Astrocyte of the hippocampus (primary cell): Measurements from ENCODE around the gene TAOK1.

Experiments
- DNase-seq: peaks from one replicate; pipeline ENCODE4 v3.0.0; 2011; ENCODE audit warnings: low read depth, low spot score

TAOK1 gene

DNA sequence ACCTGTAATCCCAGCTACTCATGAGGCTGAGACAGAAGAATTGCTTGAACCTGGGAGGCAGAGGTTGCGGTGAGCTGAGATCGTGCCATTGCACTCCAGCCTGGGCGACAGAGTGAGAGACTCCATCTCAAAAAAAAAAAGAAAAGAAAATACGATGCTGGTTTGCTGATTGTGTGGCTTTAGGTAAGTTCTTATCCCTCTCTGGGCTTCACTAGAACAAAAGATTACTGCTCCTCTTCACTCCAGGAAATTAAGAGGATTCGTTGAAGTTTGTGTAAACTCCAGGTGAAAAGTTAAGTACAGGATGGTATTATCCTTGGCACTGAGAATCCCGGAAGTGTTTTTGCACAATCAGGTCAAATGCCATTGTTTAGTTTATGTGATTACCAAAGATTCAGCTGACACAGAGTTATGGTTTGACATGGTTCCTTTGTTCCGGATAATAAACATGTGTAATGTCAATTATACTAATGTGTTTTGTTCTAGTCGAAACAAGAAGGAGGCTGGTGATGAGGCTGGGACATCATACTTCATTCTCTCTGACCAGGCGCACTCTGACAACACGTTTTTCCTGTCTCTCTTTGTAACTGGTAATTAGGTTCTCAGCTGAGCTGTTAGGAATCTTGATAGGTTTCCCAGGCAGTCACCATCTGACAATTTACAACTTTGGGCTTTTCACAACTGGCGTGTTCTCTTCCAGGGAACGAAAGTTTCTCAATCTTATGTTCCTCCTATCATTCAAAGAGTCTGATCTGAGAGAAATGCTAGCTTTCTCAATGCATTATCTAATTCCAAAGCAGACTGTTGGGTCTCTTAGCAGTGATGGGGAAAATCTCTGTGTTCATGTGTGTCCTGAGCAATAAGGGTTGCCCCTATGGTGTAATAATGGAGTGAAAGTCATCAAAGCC is 10.8 kb upstream of the TAOK1 start:
- peak; percentile 8 for DNase-seq

- DNase-seq: no peak
Measured at GRCh38 chr17:29383686-29384085, 6.5 kb upstream of the TAOK1 start.

DNA sequence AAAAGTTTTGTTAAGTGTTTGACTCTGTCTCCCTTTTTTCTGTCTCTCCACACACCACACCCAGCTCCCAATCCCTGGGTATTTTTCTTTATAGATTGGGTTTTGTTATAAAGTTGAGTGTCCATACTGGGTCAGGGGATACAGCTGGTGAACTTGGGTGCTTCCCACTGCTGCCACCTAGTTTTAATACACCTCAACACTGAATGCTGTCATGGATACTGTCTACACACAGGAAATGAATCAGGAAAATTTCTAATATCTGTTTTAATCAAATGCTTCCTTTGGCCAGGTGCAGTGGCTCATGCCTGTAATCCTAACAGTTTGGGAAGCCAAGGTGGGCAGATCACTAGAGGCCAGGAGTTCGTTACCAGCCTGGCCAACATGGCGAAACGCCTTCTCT is 5.3 kb upstream of the TAOK1 start:
- DNase-seq: no peak

DNA sequence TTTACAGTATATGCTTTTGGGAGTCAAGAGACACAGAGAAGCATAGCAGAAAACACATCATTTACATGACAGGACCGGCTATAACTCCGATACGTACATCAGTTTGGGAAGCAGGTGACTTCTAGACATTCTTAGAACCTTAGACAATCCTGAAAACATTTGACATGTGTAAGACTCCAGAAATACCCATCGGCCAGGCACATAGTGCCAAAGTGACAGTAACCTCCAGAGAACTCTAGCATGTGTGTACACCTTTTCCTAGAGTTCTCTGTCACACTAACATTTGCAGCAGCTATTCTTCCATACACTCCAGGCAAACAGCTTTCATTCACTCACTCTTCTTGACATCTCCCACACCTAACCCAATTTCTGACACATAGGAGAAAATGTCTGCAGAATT is 3.4 kb upstream of the TAOK1 start:
- no peak for DNase-seq

GRCh38 chr17:29388937-29389336 is 1.2 kb upstream of the TAOK1 start:
- DNase-seq: no peak

- peak; percentile 45 for DNase-seq
Measured at GRCh38 chr17:29390851-29391631, 878 bp downstream of the TAOK1 start.

GRCh38 chr17:29393436-29393835 is 3.3 kb downstream of the TAOK1 start:
- DNase-seq: peak; percentile 14

- no peak for DNase-seq
Measured at GRCh38 chr17:29394761-29395160, 4.6 kb downstream of the TAOK1 start.

DNA sequence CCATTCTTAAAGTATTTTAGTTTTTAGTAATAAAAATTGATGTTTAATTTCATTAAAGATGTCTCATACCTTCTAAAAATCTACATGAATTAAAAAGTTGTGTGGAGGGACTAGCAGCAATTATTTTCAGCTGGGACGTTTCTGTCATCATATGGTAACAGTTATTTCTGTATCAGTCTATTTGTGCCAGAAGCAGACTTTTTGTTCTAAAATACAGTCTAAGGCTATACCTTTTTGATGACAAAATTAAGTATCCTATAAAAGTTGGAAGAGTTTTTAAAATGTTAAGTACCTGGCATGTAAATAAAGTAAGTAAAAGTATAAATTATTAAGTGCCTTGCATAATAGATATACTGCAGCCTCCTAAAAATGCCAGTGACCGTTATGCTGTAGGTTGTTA is 5.9 kb downstream of the TAOK1 start:
- DNase-seq: no peak

- no peak for DNase-seq
Measured at GRCh38 chr17:29399634-29400033, 9.5 kb downstream of the TAOK1 start.

DNA sequence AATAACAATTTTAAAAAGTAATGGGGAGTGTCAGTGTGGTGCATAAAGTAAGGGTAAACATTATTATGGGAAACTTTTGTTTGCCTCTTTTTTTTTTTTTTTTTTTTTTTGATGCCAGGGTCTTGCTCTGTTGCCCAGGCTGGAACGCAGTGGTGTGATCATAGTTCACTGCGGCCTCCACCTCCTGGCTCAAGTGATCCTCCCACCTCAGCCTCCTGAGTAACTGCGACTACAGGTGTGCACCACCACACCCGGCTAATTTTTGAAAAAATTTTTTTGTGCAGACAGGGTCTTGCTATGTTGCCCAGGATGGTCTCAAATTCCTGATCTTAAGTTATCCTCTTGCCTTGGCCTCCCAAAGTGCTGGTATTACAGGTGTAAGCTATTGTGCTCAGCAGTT is 10.7 kb downstream of the TAOK1 start:
- DNase-seq: no peak

DNA sequence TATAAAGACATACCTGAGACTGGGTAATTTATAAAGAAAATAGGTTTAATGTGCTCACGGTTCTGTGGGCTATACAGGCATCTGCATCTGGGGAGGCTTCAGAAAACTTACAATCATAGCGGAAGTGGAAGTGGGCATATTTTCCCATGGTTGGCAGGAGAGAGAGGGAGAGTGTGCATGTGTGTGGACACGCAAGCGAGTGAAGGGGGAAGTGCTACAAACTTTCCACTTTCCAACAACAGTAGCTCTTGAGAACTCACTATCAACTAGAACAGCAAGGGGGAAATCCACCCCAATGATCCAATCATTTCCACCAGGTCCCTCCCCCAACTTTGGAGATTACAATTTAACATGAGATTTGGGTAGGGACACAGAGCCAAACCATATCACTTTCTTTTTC is 11.1 kb downstream of the TAOK1 start:
- DNase-seq: no peak

DNA sequence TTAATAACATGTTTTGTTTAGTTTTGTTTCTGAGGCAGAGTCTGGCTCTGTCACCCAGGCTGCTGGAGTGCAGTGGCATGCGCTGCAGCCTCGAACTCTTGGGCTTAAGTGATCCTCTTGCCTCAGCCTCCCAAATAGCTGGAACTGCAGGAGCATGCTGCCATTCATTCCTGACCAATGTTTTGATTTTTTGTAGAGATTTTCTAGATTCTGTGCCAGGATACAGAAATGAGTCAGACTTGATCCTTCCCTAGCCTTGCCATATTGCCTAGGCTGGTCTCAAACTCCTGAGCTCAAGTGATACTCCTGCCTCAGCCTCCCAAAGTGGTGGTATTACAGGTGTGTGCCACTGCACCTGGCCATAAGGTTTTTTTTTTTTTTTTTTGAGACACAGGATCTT is 17.7 kb downstream of the TAOK1 start:
- DNase-seq: peak; percentile 19

DNA sequence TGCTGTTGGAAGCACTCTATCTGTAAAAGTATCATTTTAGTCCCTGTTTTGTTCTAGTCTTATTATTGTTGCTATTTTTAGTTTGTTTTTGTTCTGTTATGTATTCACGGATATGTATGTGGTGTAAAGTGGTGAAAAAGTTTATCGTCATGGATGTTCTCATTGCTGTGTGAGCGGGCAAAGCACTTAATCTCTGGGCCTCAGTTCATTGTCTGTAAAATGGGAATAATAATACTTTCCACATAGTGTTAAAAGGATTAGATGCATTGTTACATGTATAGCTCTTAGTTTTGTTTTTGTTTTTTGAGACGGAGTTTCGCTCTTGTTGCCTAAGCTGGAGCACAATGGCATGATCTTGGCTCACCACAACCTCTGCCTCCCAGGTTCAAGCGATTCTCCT is 19.8 kb downstream of the TAOK1 start:
- no peak for DNase-seq

DNA sequence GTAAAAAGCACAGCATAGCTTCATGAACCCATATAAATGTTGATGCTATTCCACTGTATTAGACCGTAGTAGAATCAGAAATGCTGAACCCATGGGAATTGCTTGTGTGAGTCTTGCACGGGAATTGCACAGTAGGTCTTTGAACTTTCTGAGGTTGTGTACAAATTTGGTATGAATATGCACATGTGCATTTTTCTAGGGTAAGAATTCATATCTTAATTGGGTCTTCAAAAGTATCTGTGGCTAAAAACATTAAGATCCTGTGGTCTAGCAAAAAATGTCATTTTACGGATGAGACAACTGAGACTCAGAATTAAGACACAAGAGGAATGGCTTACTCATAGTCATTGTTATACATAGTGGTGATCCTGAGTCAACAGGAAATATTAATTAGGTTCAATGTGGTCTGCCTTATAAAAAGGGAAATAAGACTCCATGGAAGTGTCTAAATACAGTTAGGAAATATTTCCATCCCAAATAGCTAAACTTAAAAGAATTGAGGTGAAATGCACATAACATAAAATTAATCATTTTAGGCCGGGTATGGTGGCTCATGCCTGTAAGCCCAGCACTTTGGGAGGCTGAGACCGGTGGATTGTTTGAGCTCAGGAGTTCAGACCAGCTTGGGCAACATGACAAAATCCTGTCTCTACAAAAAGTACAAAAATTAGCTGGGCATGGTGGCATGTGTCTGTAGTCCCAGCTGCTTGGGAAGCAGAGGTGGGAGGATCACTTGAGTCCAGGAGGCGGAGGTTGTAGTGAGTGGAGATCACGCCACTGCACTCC is 22.8 kb downstream of the TAOK1 start:
- DNase-seq: peak; percentile 58

DNA sequence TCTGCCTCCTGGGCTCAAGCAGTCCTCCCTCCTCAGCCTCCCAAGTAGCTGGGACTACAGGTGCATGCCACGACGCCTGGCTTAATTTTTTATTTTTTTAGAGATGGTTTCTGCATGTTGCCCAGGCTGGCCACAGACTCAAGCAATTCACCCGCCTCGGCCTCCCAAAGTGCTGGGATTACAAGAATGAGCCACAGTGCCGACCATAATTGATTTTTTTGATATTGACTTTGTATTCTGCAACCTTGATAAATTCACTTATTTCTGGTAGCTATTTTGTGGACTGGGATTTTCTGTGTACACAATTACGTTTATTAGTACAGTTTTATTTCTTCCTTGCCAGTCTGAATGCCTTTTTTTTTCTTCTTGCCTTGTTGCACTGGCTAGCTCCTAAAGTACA is 30.0 kb downstream of the TAOK1 start:
- DNase-seq: no peak

DNA sequence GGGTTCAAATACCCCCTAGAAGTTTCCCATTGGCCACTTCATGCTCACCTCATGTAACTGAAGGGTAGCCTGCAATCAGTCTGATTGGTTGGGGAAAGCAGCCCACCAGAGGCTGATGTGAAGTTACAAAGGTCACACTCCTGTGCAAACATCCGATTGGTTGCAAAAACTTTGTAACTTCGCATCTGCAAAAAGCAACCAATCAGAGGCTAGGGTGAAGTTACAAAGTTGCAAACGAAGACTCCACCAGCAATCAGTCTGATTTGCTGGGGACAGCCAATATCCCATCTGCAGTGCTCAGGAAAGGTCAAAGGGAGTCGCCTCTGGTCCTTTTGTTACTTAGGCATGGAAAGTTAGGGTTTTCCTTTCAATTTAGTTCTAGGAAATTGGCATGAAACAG is 40.1 kb downstream of the TAOK1 start:
- no peak for DNase-seq

GRCh38 chr17:29433541-29433940 is 43.4 kb downstream of the TAOK1 start:
- DNase-seq: no peak

DNA sequence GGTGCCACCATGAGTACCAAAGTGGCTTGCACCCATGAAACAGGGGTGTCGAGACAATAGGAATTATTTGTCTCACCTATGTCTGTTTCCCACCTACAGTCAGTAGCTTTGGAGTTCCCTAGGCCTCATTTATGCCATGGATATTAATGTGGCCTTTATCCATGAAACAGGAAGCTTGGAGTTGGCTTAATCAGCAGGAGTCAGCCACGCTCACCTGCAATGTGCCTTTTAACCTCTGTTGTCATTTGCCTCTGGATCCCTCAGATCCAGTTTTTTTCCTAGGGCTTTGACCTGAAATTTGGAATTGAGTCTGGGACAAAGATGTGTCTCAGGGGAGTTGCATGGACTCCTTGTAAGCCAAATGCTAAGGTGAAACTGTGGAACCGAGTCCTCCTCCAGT is 44.4 kb downstream of the TAOK1 start:
- no peak for DNase-seq

DNA sequence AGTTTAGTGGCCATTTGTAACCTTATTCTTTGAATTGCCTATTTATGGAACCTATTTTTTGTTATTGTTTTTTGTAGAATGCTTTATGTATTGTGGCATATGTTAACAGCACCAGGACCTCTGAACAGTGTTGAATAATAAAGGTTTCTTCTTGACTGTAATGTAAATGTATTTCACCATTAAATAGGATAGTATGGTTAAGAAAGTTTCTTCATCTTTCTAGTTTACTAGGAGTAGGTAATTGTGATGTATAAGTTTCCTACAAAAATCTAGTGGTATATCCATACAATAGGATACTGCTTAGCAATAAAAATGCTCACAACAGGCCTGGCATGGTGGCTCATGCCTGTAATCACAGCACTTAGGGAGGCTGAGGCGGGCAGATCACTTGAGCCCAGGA is 52.3 kb downstream of the TAOK1 start:
- DNase-seq: no peak

GRCh38 chr17:29443041-29443739 is 53.0 kb downstream of the TAOK1 start:
- DNase-seq: no peak

DNA sequence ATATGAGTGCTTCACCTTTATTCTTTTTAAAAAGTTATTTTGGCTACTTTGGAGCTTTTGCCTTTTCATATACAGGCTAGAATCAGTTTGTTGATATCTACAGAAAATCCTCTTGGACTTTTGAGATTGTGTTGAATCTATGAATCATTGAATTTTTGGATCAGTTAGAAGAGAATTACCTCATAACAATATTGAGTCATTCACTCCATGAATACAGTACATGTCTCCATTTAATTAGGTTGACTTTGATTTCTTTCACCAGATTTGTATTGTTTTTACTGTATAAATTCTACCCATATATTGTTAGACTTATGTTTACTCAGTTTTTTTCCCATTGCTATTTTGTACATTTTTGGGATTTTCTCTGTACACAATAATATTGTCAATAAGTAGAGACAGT is 54.4 kb downstream of the TAOK1 start:
- peak; percentile 24 for DNase-seq
